ENCODE data around the gene EHD3. TPM values are rescaled to one million over a fixed set of nuclear protein-coding genes. Genes with fewer than 3 reads are reported as not detected.

EHD3 gene
- total and polyA plus RNA-seq, 2 of the 13 experiments (the other 11 are each of a cell fraction or from before 2014, with no cell fraction given) = 0.20 to 0.69 TPM

GRCh38 chr2:31284107-31284506 is 50.2 kb downstream of the EHD3 start:
- H2AFZ ChIP-seq (ENCODE audit: low read length) = no peak overlapping the region
- H3K4me2 ChIP-seq (ENCODE audit: low read depth, low read length) = no peak overlapping the region
- in situ Hi-C loops (cut with HindIII; ENCODE audit: extremely low pct_ligation_motif_present, low pct_unique_long_range_greater_than_20kb) (no loop called here), intact Hi-C loops (cut with micrococcal nuclease; ENCODE audit: unreplicated experiment) (no loop called here)
- TF ChIP-seq ZNF337 (CRISPR knock-in tag; IDR thresholded peaks at IDR 0.05; ENCODE audit: borderline replicate concordance, low read depth) (no peak), ZBTB43 (CRISPR knock-in tag; conservative IDR thresholded peaks at IDR 0.05) (no peak)
- ChIA-PET POLR2A (no interaction called here), CTCF (ENCODE audit: low intra/inter-chr PET ratio, low total read pairs) (no interaction called here)
- H3K27ac ChIP-seq (ENCODE audit: extremely low read length, insufficient read depth, low read length) = no peak overlapping the region
- H3K36me3 ChIP-seq (replicated peaks in 1 of 2; ENCODE audit: control insufficient read depth in 1 of 2, insufficient read depth in 2 of 2, low read length in 2 of 2) = no peaks in the 10 kb centered on the region
- H3K27me3 ChIP-seq (ENCODE audit: control insufficient read depth in 1 of 2, insufficient read depth in 2 of 2, low read length in 2 of 2) = no peaks in the 10 kb centered on the region; a peak in 1 of 5 replicates
- DNase-seq (ENCODE audit: low spot score) (no peak), ATAC-seq (no peak), FAIRE-seq (no peak)
- no TSS peak for BruUV-seq (replicated peaks)
- 3% methylated on average over 2 of the region's 2 CpGs for WGBS (ENCODE audit: low lambda C conversion rate)
- H3K9me3 ChIP-seq (ENCODE audit: low read length) = no peaks in the 10 kb centered on the region
- no peak overlapping the region for H3K9ac ChIP-seq (ENCODE audit: insufficient read depth, low read depth, low read length)
- no peak overlapping the region for H3K4me3 ChIP-seq (replicated peaks in 1 of 3; ENCODE audit: insufficient read depth in 1 of 3, low read depth in 2 of 3, low read length in 3 of 3)
- H3K4me1 ChIP-seq (ENCODE audit: insufficient read depth, low read length) = no peaks in the 10 kb centered on the region
- no peaks in the 10 kb centered on the region for H3K79me2 ChIP-seq (ENCODE audit: insufficient read depth, low read length)
- H4K20me1 ChIP-seq (ENCODE audit: insufficient read depth, low read length) = no peaks in the 10 kb centered on the region

DNA sequence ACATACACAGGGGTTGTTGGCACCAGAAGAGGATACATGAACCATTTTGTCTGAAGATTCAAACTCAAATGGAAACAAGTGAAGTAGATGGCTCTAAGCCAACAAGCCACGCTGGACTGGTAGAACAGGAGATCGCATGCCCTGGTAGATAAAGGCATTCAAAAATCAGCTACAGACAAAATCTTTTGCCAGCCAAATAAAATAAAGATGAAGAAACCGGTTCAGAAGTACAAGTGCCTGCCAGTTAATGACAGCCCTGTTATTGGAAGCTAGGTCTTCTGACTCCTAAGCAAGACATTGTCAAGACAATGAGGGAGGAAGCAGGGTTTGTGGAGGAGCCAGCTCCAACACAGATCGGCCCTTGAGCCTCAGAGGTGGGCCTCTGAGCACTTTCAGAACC is 52.3 kb downstream of the EHD3 start:
- Histone ChIP-seq H3K4me1 (ENCODE audit: insufficient read depth, low read length) (no peaks in the 10 kb centered on the region), H3K27me3 (ENCODE audit: control insufficient read depth in 1 of 2, insufficient read depth in 2 of 2, low read length in 2 of 2) (no peaks in the 10 kb centered on the region), H2AFZ (ENCODE audit: low read length) (no peak overlapping the region), H3K9me3 (ENCODE audit: low read length) (no peaks in the 10 kb centered on the region), H3K79me2 (ENCODE audit: insufficient read depth, low read length) (no peaks in the 10 kb centered on the region), H4K20me1 (ENCODE audit: insufficient read depth, low read length) (no peaks in the 10 kb centered on the region), H3K36me3 (replicated peaks in 1 of 2; ENCODE audit: control insufficient read depth in 1 of 2, insufficient read depth in 2 of 2, low read length in 2 of 2) (no peaks in the 10 kb centered on the region), H3K9ac (ENCODE audit: insufficient read depth, low read depth, low read length) (no peak overlapping the region), H3K4me2 (ENCODE audit: low read depth, low read length) (no peak overlapping the region), H3K4me3 (replicated peaks in 1 of 3; ENCODE audit: insufficient read depth in 1 of 3, low read depth in 2 of 3, low read length in 3 of 3) (no peak overlapping the region), H3K27ac (ENCODE audit: extremely low read length, insufficient read depth, low read length) (no peak overlapping the region)
- no TSS peak for BruUV-seq (replicated peaks)
- CTCF ChIA-PET (ENCODE audit: low intra/inter-chr PET ratio, low total read pairs) = no interaction called here
- in situ Hi-C loops (cut with HindIII; ENCODE audit: extremely low pct_ligation_motif_present, low pct_unique_long_range_greater_than_20kb) (no loop called here), intact Hi-C loops (cut with micrococcal nuclease; ENCODE audit: unreplicated experiment) (no loop called here)
- FAIRE-seq (no peak), ATAC-seq (no peak), DNase-seq (ENCODE audit: low spot score) (no peak)
- WGBS (ENCODE audit: low lambda C conversion rate) = 15% methylated on average over 4 of the region's 4 CpGs
- POLR2A ChIA-PET = no interaction called here
- TF ChIP-seq ZNF34 (CRISPR knock-in tag; IDR thresholded peaks at IDR 0.05; ENCODE audit: borderline replicate concordance) = no peak
- TF ChIP-seq PHF5A (CRISPR knock-in tag; IDR thresholded peaks at IDR 0.05; ENCODE audit: low read depth, unreplicated experiment) = no peak
- TF ChIP-seq MEIS1 (CRISPR knock-in tag; IDR thresholded peaks at IDR 0.05; ENCODE audit: borderline replicate concordance) = no peak
- no peak for TF ChIP-seq BRF2 (CRISPR knock-in tag; IDR thresholded peaks at IDR 0.05)
- TF ChIP-seq ZNF430 (CRISPR knock-in tag; IDR thresholded peaks at IDR 0.05) = no peak
- no peak for TF ChIP-seq ZNF557 (CRISPR knock-in tag; IDR thresholded peaks at IDR 0.05)
- TF ChIP-seq HCFC1 (IDR thresholded peaks at IDR 0.05; ENCODE audit: low read depth, low read length) = no peak
- no peak for TF ChIP-seq ZNF512 (CRISPR knock-in tag; IDR thresholded peaks at IDR 0.05)
- TF ChIP-seq ZNF367 (CRISPR knock-in tag; IDR thresholded peaks at IDR 0.05; ENCODE audit: borderline replicate concordance) = no peak
- TF ChIP-seq CSRNP2 (CRISPR knock-in tag; conservative IDR thresholded peaks at IDR 0.05; ENCODE audit: low read depth) = no peak
- no peak for TF ChIP-seq ZSCAN20 (CRISPR knock-in tag; IDR thresholded peaks at IDR 0.05; ENCODE audit: borderline replicate concordance)
- TF ChIP-seq RARA (CRISPR knock-in tag; IDR thresholded peaks at IDR 0.05) = no peak

Measured in HepG2 (cell line).